NCI-H1930 (cell line): ENCODE data around the gene RTEL1.

ENCODE experiments used
- DNase-seq, 2 experiments: peaks; one replicate each; lab custom pipeline; 2025; lab: John Stamatoyannopoulos, UW

RTEL1 gene

DNA sequence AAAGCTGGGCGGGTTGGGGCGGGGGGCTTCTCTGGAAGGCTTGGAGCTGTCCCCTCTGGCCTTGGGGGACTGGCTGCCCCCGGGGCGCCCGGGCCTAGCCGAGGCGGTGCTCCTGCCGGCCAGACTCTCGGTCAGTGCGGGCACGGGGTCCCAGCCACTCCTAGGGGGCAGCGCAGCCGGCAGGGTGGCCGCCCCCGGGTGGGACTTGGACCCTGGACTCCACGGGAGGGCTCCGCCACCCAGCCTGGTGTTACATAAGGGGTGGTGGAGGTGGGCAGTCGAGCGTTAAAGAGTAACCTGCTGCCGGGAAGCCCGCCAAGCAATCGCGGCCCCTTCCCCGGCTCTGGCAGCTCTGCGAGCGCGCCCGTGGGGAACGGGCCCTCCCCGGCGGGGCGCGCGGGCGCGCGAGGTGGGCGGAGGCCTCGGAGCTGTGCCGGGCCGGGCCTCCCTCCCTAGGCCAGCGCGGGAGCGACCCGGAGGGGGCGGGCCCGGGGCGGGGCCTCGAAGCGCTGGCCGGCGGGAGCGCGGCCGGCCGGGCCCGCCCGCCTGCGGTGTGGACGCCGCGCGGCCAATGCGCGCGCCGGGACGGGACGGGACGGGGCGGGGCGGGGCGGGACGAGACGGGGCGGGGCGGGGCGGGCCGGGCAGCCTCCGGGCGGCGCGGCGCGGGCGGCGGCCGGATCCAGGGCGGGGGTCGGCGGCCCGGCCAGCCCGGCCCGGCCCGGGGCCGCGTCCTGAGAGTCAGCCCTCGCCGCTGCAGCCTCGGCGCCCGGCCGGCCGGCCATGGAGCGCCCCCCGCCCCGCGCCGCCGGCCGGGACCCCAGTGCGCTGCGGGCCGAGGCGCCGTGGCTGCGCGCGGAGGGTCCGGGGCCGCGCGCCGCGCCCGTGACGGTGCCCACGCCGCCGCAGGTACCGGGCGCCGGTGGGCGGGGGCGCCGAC, 81.3 kb downstream of the RTEL1 start, which contains the start of gene SLC2A4RG:
TSS of gene SLC2A4RG (plus strand) at position 647 of the 940 bp plus-strand sequence. CDS start at position 784, 137 bp downstream.
- DNase-seq, result peak; percentile 73 to 94

DNA sequence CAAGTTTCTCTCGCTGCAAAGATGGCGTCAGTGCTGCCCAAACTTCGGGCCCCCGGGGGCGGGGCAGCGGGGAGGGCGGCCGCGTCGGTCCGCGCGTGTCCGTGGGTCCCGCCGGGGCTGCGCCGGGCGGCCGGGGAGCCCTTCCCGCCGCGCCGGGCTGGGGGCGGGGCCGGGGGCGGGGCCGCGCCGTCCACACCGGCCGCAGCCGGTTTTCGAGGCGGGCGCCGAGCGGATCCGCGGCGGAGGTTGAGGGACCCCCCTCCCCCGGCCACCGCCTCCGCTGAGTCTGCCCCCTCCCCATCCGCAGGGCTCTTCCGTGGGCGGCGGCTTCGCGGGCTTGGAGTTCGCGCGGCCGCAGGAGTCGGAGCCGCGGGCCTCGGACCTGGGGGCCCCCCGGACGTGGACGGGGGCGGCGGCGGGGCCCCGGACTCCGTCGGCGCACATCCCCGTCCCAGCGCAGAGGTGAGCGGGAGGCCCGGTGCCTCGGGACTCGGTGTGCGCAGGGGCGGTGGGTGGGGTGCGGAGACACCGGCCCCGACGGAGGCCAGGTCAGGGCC, 82.0 kb downstream of the RTEL1 start:
- DNase-seq, result peak in 1 of 2 experiments; percentile 69

DNA sequence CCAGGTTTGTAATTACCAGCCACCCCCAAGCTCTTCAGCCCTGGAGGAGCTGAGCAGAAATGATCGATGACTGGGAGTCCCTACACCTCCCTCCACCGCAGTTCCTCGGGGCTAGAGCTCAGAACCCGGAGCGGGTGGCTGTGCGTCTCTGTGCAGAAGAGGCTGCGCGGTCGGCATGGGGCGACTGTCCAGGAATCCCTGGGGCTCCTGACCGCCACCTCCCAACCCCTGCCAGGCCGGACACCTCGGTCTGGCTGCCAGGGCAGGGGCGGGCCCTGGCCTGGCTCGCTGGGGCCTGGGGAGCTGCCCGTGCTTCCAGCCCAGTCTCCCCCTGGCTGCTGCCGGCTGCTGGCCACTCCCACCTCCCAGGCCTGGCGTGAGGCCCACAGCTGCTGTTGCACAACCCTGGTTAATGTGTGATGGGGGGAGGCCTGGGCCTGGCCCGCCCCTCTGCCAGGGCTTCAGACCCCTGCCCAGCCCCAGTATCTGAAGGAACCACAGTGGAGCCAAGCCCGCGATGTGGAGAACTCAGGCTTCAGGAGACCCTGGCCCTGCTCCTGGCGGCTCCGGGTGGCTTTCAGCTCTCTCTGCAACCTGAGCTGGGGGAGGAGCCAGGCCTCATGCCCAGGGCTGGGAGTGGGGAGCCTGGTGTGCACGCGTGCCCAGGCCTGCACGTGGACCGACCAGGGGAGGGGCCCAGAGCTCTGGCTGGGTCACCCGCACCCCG, 82.7 kb downstream of the RTEL1 start:
- peak; percentile 60 to 73 for DNase-seq

DNA sequence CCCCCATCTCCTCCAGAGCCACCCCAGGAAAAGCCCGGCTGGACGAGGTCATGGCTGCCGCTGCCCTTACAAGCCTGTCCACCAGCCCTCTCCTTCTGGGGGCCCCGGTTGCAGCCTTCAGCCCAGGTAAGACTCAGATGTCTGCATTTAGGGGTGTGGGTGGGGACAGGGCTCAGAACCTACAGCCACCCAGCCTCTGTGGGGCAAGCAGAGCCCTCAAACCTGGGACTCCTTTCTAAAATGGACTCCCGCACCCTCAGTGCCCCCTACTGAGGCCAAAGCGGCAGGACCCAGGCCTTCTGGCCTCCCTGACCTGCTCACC, 83.2 kb downstream of the RTEL1 start:
- DNase-seq, result no peak

DNA sequence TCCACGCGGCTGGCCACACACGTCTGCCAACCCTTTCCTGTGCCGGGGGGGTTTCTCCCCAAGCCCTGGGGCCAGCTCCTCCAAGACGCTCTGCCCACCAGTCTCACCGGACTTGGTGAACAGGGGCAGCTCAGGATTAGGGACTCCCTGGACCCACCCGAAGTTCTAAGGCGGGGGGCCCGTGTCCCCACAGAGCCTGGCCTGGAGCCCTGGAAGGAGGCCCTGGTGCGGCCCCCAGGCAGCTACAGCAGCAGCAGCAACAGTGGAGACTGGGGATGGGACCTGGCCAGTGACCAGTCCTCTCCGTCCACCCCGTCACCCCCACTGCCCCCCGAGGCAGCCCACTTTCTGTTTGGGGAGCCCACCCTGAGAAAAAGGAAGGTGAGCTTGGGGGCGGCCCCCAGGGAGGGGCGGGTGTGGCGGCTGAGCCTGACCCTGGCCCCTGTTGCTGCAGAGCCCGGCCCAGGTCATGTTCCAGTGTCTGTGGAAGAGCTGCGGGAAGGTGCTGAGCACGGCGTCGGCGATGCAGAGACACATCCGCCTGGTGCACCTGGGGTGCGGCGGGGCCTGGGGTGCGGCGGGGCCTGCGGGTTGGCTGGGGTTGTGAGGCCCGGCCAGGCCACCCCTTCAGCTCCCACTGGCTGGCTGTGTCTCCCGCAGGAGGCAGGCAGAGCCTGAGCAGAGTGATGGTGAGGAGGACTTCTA, 83.7 kb downstream of the RTEL1 start:
- DNase-seq, result no peak

DNA sequence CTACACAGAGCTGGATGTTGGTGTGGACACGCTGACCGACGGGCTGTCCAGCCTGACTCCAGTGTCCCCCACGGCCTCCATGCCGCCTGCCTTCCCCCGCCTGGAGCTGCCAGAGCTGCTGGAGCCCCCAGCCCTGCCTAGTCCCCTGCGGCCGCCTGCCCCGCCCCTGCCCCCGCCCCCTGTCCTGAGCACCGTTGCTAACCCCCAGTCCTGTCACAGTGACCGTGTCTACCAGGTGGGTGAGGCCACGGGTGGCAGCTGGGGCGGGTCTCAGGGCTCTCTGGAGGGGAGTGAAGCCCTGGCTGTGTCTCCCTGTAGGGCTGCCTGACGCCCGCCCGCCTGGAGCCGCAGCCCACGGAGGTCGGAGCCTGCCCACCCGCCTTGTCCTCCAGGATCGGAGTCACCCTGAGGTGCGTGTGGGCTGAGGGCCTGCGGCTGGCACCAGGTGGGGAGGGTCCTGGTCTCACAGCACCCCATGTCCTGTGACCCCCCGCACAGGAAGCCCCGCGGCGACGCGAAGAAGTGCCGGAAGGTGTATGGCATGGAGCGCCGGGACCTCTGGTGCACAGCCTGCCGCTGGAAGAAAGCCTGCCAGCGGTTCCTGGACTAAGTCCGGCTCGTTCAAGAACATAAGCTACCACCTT, 84.4 kb downstream of the RTEL1 start:
- no peak for DNase-seq

DNA sequence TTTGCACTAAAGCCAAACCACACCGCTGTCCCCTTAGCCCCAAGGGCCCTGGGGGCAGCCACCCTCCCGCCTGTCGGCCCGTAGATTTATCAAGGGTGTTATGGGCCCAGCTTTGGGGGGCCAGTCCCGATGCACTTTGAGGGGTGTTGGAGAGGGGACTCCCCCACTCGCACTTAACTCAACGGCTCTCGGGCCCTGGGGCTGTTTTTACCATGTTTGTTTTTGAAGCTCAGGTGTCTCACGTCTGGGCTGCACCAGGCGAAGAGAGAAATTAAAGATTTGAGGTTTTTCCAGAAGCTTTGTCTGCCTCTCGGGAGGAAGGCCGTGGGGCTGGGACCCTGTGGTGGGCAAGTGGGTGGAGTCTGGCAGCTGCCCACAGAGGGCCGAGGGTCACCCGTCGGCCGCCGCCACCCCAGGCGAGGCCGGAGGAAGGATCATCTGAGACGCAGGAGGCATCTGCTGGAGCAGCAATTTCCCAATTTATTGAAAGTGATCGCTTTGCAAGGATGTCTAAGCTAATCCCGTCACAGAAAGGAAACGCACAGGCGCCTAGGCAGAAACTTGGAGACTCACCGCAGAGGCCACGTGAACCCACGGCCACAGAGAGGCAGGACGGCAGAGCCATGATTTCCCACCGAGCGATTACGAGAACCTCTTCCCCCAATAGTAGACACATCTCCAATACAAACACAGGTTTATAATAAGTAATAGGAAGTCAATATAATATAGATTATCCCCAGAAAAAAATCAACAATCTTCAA, 85.3 kb downstream of the RTEL1 start:
- no peak for DNase-seq

DNA sequence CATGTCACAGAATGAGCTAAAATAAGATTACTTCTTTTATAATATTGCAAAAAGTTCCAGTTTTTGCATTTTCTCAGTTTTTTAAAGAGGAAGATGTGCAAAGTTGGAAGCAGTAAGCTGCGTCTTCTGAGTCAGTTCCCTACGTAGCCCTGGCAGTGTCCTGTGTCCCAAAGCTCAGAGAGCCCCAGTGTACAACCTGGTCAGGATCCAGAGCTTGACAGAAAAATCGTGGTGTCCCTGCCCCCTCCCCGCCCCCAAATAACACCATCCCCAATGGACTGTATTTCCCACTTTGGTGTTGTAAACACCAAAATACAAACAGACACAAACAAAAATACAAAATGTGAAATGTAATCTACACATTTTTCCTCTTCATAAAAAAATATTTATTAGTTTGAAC, 86.0 kb downstream of the RTEL1 start:
- DNase-seq, result no peak

DNA sequence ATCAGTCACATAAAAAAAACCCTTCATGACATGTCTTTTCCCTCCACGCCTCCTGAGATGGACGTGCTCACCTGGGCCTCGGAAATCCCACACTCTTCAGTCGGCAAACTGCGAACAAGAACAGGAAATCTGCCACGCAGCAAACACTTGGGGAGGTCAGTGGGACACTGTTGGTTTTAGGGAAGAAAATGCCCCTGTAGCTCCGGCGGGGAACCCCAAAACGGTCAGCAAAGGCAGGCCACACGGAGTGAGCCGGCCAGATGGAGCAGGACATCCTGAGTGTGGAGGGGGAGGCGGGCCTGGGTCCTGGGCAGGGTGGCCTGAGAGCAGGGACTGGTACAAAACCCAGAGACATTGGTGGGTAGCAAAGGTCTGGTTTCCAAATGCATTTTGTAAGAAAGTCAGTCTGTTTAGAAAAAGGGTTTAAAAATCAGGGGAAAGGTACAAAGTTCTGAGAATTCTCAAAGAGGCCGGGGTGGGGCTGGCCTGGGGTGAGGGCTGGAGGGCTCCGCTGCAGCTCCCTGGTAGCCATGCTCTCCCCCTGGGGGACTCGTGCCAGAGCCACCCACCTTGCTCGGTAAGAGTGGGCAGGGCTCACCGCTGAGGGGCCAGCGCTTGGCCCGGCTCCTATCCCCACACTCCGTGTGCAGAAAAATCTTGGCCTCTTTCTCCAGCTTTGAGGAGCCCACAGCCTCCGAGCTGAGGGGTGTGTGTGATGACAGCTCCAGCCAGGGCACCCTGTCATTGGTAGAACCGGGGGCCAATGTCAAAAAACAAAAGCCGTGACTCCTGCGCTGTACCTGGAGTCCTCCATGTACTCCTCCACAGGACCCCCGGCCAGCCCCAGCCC, 86.7 kb downstream of the RTEL1 start:
- DNase-seq, result no peak

DNA sequence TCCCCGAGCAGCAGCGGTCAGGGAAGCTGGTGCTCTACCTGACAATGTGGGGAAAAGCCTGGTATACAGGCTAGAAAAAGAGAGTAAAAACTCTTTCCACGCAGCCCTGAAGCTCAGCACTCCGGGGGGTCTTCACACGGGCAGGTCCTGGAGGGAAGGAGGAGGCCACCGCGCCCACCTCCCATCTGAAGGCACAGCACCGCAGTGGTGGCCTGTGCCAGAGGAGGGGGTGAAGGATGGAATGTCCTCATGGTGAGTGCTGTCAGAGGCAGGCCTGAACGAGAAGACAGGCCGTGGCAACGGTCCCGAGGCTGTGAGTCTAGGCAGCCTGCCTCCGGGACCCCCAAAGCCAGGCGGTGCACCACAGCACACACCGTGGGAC, 87.3 kb downstream of the RTEL1 start:
- no peak for DNase-seq
